ENCODE measurements around the gene GRHL1.

The GRHL1 gene

GRCh38 chr2:10031886-10032745, 80.6 kb downstream of the GRHL1 start:
- DNase-seq (ENCODE audit: low spot score): no peak
- Histone ChIP-seq H3K4me3 (no peak overlapping the region), H3K27ac (no peak overlapping the region)
- no peak for TF ChIP-seq CTCF (IDR thresholded peaks at IDR 0.05)

- H3K27ac ChIP-seq: no peak overlapping the region
- H3K4me3 ChIP-seq: no peak overlapping the region
- no peak for TF ChIP-seq CTCF (IDR thresholded peaks at IDR 0.05)
- no peak for DNase-seq (ENCODE audit: low spot score)
Observed at GRCh38 chr2:10032746-10033105, 81.2 kb downstream of the GRHL1 start.

- DNase-seq (ENCODE audit: low spot score): no peak
- H3K27ac ChIP-seq: no peak overlapping the region
- no peak overlapping the region for H3K4me3 ChIP-seq
- TF ChIP-seq CTCF (IDR thresholded peaks at IDR 0.05): no peak
Observed at GRCh38 chr2:10033251-10034006, 81.9 kb downstream of the GRHL1 start.

- no peak for TF ChIP-seq CTCF (IDR thresholded peaks at IDR 0.05)
- no peak overlapping the region for H3K4me3 ChIP-seq
- H3K27ac ChIP-seq: peak overlapping the region in 1 of 2 donors; percentile 88
- DNase-seq (ENCODE audit: low spot score): no peak
Observed at GRCh38 chr2:10034333-10035052, 83.0 kb downstream of the GRHL1 start.

- DNase-seq (ENCODE audit: low spot score): no peak
- Histone ChIP-seq H3K27ac (peak overlapping the region in 1 of 2 donors; percentile 88), H3K4me3 (no peak overlapping the region)
- TF ChIP-seq CTCF (IDR thresholded peaks at IDR 0.05): no peak
Observed at GRCh38 chr2:10035053-10035422, 83.5 kb downstream of the GRHL1 start.

- Histone ChIP-seq H3K4me3 (peak overlapping the region; percentile 34), H3K27ac (peak overlapping the region; percentile 69 to 88)
- DNase-seq (ENCODE audit: low spot score): no peak
- no peak for TF ChIP-seq CTCF (IDR thresholded peaks at IDR 0.05)
Observed at GRCh38 chr2:10035633-10036032, 84.1 kb downstream of the GRHL1 start.
